HG02759 (cell line): Measurements from ENCODE around the gene IRF7.
"Not testable (repeated sequence)": the region's sequence is repeated elsewhere in the genome, so short reads cannot be mapped to it uniquely, and the experiment has no call there.

Experiments
- ATAC-seq: cut with Tn5 transposase; IDR thresholded peaks from one replicate; pipeline ENCODE4 v1.9.1; 2021; ENCODE audit warnings: mild to moderate bottlenecking, moderate library complexity; ENCODE audit not compliant: unreplicated experiment

Gene IRF7

GRCh38 chr11:584287-584686, 31.5 kb downstream of the IRF7 start:
- ATAC-seq: no peak

GRCh38 chr11:581752-582151, 34.0 kb downstream of the IRF7 start:
- no peak for ATAC-seq

GRCh38 chr11:581342-581741, 34.4 kb downstream of the IRF7 start:
- ATAC-seq: no peak

GRCh38 chr11:579830-580601, 35.7 kb downstream of the IRF7 start:
- no peak for ATAC-seq

GRCh38 chr11:578276-579035, 37.3 kb downstream of the IRF7 start:
- no peak for ATAC-seq

GRCh38 chr11:577611-577894, 38.2 kb downstream of the IRF7 start:
- no peak for ATAC-seq

GRCh38 chr11:576811-577610, 38.7 kb downstream of the IRF7 start:
- no peak for ATAC-seq

GRCh38 chr11:575996-576768, 39.6 kb downstream of the IRF7 start, which contains the start of gene PHRF1:
Gene PHRF1, plus strand, starts transcription at chr11:576470. Its CDS starts 5,043 bp downstream, at chr11:581513.
- peak; percentile 84 for ATAC-seq

GRCh38 chr11:575313-575995, 40.3 kb downstream of the IRF7 start:
- ATAC-seq: peak; percentile 51

- ATAC-seq: no peak
Measured at GRCh38 chr11:574632-575312, 41.0 kb downstream of the IRF7 start.

- ATAC-seq: not testable (repeated sequence)
Measured at GRCh38 chr11:574031-574570, 41.6 kb downstream of the IRF7 start.

GRCh38 chr11:573146-573759, 42.5 kb downstream of the IRF7 start:
- no peak for ATAC-seq

- no peak for ATAC-seq
Measured at GRCh38 chr11:571802-572185, 44.0 kb downstream of the IRF7 start.

GRCh38 chr11:569158-569885, 46.4 kb downstream of the IRF7 start:
- no peak for ATAC-seq

- peak; percentile 90 for ATAC-seq
Measured at GRCh38 chr11:568306-569157, 47.2 kb downstream of the IRF7 start.

GRCh38 chr11:567629-568292, 48.0 kb downstream of the IRF7 start:
- ATAC-seq: no peak
